Epithelial cell of prostate (primary cell): Measurements from ENCODE around the gene NR3C2.
A peak's percentile ranks its signal among the peaks of the same experiment; 100 is the strongest.
"Not testable (repeated sequence)": the region's sequence is repeated elsewhere in the genome, so short reads cannot be mapped to it uniquely, and the experiment has no call there.

Experiments used
- DNase-seq: peaks from one replicate; pipeline ENCODE4 v3.0.0-alpha.2; 2011; ENCODE audit warnings: low read depth, low spot score
- H3K27ac ChIP-seq: fragments of 450-650 bp; 2 replicates; pipeline ENCODE4 v1.5.1; 2017; ENCODE audit warnings: mild to moderate bottlenecking

The NR3C2 gene

GRCh38 chr4:148196164-148196563 lies 246.1 kb downstream of the NR3C2 start:
- no peak for DNase-seq

DNA sequence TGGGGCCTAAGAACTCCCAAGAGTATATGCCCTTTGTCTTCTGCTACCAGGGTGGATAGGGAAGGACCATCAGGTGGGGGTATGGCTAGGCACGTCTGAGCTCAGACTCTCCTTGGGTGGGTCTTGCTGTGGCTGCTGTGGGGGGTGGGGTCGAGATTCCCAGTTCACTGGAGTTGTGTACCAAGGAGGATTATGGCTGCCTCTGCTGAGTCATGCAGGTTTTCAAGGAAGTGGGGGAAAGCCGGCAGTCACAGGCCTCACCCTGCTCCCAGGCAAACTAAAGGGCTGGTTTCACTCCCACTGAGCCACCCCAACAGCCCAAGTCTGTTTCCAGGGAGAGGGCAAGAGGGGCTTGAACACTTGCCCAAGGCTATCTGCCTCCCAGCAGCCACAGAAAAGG lies 249.7 kb downstream of the NR3C2 start:
- no peak for DNase-seq
- H3K27ac ChIP-seq, result no peak overlapping the region

More at GRCh38 chr4:148196164-148196563, 246.1 kb downstream of the NR3C2 start:
- H3K27ac ChIP-seq, result no peak overlapping the region

GRCh38 chr4:148187454-148188222 lies 254.6 kb downstream of the NR3C2 start:
- not testable (repeated sequence) for DNase-seq, H3K27ac ChIP-seq

DNA sequence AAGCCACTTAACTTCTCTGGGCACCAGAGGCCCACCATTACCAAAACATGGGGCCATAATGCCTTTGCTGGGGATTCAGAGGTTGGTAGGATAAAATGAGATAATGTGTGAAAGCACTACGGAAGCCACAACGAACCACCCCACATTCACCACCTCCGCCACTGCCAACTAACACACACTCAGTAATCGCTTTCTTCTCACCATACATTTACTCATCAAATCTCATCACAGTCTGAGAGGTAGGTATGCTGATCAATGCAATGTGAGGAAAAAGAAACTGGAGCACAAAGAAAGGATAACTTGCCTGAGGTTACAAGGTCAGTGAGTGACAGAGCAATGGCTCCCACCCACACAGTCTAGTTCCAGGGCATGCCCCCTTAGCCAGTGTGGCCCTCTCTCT lies 257.3 kb downstream of the NR3C2 start:
- DNase-seq, result no peak
- no peak overlapping the region for H3K27ac ChIP-seq

DNA sequence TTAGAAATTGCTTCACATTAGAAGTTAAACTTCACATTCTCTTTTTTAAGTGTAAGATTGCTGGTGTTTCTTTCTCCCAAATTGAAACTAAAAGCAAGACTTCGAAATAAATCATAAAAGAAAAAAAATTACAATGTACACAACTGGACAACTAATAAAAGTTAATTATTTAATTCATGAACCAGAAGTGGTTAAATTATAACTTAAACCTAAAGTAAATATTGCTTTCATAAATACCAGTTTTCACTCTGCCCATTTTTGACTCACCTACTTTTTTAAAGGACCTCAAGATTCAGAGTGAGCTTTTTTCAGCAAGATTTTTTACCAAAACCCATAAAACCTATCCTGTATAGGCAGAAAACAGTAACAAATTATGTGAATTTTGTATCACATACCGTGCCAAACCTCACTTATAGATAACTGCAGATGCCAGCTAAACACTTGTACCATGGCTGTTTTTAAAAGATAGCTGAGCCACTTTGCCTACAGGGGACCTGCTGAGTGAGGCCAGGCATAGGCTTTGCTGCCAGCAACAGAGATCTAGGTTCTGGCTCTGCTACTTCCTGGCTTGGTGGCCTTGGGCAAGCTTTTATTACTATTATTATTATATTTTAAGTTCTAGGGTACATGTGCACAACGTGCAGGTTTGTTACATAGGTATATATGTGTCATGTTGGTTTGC lies 259.8 kb downstream of the NR3C2 start:
- no peak overlapping the region for H3K27ac ChIP-seq
- no peak for DNase-seq

GRCh38 chr4:148173397-148174017 lies 268.7 kb downstream of the NR3C2 start:
- no peak overlapping the region for H3K27ac ChIP-seq
- DNase-seq, result no peak

GRCh38 chr4:148171596-148171995 lies 270.6 kb downstream of the NR3C2 start:
- DNase-seq, result no peak
- peak overlapping the region; percentile 89 for H3K27ac ChIP-seq

- peak; percentile 68 for DNase-seq
- peak overlapping the region; percentile 89 for H3K27ac ChIP-seq
Observed at GRCh38 chr4:148170408-148171365, 271.5 kb downstream of the NR3C2 start.

- DNase-seq, result no peak
- no peak overlapping the region for H3K27ac ChIP-seq
Observed at GRCh38 chr4:148166132-148166591, 276.1 kb downstream of the NR3C2 start.

- no peak for DNase-seq
- H3K27ac ChIP-seq, result no peak overlapping the region
Observed at GRCh38 chr4:148164557-148164956, 277.7 kb downstream of the NR3C2 start.

DNA sequence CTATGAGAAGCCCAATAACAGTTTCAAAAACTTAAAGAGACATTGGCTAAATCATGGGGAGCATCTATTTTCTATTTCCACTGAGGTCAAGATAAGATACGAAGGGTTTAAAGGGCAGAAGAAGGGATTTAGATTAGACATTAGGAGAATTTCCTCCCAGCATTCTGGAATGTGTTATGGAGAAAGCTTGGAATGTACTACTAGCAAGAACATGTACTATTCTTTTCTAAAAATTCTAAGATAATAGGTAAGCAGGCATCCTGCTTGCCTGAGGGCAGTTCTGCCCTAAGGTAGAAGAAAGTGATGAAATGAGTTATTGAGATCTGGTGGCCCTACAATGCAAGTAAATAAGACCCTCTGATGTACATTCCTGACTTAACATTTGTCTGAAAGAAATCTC lies 279.2 kb downstream of the NR3C2 start:
- no peak for DNase-seq

GRCh38 chr4:148162519-148162918 lies 279.7 kb downstream of the NR3C2 start:
- peak overlapping the region; percentile 49 for H3K27ac ChIP-seq
- no peak for DNase-seq

More for the DNA sequence above, 279.2 kb downstream of the NR3C2 start:
- H3K27ac ChIP-seq, result peak overlapping the region; percentile 49

DNA sequence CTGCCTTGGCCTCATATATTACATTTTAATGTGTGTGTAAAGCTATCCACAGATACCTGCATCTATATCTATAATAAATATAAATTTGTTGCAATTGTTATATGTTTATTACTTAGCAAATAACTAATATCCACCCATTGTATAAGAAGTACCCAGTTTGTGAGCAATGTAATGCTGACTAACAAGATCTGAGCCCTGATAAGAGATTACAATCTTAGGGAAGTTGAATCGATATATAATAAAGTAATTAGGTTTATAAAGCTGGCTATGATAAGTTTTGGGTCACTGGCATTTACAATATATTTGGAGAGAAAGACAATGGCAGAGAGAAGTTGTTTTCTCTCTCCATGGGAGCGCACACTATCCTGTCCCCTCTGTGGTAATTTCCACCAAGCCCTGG lies 280.6 kb downstream of the NR3C2 start:
- DNase-seq, result no peak

GRCh38 chr4:148159793-148160192 lies 282.4 kb downstream of the NR3C2 start:
- DNase-seq, result no peak
- no peak overlapping the region for H3K27ac ChIP-seq

More for the DNA sequence above, 280.6 kb downstream of the NR3C2 start:
- no peak overlapping the region for H3K27ac ChIP-seq

- H3K27ac ChIP-seq, result no peak overlapping the region
Observed at GRCh38 chr4:148154769-148155168, 287.4 kb downstream of the NR3C2 start.

GRCh38 chr4:148152868-148153625 lies 289.2 kb downstream of the NR3C2 start:
- H3K27ac ChIP-seq, result no peak overlapping the region
- DNase-seq, result no peak

More at GRCh38 chr4:148154769-148155168, 287.4 kb downstream of the NR3C2 start:
- no peak for DNase-seq

DNA sequence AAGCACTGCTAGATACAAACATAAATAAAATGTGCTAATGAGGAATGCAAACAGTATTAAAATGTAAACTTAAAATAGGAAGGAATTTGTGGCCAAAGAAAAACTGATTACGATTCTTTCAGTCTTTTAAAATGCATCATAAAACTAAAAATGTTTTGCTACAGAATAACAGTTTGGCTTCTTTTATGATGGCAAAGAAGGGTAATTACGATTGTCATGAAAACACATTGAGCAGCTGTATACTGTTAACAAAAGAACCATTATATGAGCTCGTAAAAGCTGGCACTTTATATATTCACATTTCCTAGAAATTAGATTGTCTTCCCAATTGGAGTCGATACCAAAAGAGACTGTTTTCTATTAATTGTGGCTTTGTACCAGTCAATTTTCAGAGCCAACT lies 290.4 kb downstream of the NR3C2 start:
- H3K27ac ChIP-seq, result no peak overlapping the region

DNA sequence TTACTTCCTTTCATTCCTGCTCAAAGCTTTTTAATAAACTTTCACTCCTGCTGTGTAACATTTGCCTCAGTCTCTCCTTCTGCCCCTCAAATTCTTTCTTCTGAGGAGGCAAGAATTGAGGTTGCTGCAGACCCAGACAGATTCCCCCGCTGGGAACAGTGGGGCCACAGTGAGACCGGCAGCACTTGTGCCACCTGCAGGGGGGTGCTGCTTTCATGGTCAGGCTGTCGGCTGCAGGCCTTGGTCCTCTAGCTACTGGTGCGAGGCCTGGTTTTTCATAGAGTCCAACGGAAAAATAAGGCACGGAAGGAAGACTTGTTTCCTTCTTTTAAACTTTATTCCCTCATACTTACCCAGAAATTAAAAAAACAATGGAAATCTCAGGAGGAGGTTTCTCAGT lies 296.7 kb downstream of the NR3C2 start:
- DNase-seq, result no peak
- no peak overlapping the region for H3K27ac ChIP-seq

More for the DNA sequence above, 290.4 kb downstream of the NR3C2 start:
- no peak for DNase-seq

DNA sequence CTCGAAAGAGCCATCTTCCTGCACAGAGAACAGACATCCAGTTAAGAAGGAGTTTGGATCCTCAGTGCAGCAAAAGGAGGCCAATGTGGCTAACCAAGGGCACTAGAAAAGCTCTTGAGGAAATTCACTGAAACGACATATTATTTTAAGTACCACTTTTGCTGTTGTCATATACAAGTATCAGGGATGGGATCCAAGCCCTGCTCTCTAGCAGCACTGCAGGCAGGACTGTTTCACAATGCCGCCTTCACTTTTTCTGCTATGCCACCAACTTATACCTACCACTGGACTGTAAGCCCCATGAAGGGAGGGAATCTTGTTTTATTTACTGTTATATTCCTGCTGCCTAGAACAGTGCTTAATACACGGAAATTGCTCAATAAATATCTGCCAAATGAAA lies 299.0 kb downstream of the NR3C2 start:
- H3K27ac ChIP-seq, result no peak overlapping the region
- no peak for DNase-seq
